ENCODE measurements around the gene ERBB4.

- TF ChIP-seq TAF1 (IDR thresholded peaks at IDR 0.05; ENCODE audit: low read depth, low read length) (no peak), POLR2A (IDR thresholded peaks at IDR 0.05; ENCODE audit: control extremely low read depth in 1 of 2, low read depth in 2 of 2, low read length in 2 of 2) (no peak), NRF1 (IDR thresholded peaks at IDR 0.05; ENCODE audit: low read depth, low read length) (no peak), CHD2 (IDR thresholded peaks at IDR 0.05; ENCODE audit: low read length) (no peak), EZH2 (IDR thresholded peaks at IDR 0.05; ENCODE audit: low read depth, low read length, severe bottlenecking) (no peak), ATF2 (IDR thresholded peaks at IDR 0.05; ENCODE audit: low read length) (no peak), SP1 (IDR thresholded peaks at IDR 0.05; ENCODE audit: low read depth, low read length) (no peak), RFX5 (IDR thresholded peaks at IDR 0.05; ENCODE audit: borderline replicate concordance, low read depth, low read length) (no peak), BCL11A (IDR thresholded peaks at IDR 0.05; ENCODE audit: low read depth in 2 of 2, low read length in 2 of 2) (no peak), CEBPB (IDR thresholded peaks at IDR 0.05; ENCODE audit: low read depth, low read length) (no peak), ASH2L (IDR thresholded peaks at IDR 0.05; ENCODE audit: low read length) (no peak), BACH1 (IDR thresholded peaks at IDR 0.05; ENCODE audit: low read length) (no peak), EP300 (IDR thresholded peaks at IDR 0.05; ENCODE audit: borderline replicate concordance in 1 of 2, low read depth in 2 of 2, low read length in 2 of 2) (no peak)
- TF ChIP-seq, protein P1, sequence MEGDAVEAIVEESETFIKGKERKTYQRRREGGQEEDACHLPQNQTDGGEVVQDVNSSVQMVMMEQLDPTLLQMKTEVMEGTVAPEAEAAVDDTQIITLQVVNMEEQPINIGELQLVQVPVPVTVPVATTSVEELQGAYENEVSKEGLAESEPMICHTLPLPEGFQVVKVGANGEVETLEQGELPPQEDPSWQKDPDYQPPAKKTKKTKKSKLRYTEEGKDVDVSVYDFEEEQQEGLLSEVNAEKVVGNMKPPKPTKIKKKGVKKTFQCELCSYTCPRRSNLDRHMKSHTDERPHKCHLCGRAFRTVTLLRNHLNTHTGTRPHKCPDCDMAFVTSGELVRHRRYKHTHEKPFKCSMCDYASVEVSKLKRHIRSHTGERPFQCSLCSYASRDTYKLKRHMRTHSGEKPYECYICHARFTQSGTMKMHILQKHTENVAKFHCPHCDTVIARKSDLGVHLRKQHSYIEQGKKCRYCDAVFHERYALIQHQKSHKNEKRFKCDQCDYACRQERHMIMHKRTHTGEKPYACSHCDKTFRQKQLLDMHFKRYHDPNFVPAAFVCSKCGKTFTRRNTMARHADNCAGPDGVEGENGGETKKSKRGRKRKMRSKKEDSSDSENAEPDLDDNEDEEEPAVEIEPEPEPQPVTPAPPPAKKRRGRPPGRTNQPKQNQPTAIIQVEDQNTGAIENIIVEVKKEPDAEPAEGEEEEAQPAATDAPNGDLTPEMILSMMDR (IDR thresholded peaks at IDR 0.05; ENCODE audit: control extremely low read depth in 1 of 3, insufficient read depth in 1 of 3, low read depth in 1 of 3, low read length in 3 of 3) = no peak
Measured at GRCh38 chr2:212556296-212556695, 17.7 kb upstream of the ERBB4 start.
